ENCODE measurements around the gene CENPX. TPM values are rescaled to one million over a fixed set of nuclear protein-coding genes. Genes with fewer than 3 reads are reported as not detected.

CENPX gene
- total and polyA plus RNA-seq, 2 of the 13 experiments (the other 11 are each of a cell fraction or from before 2014, with no cell fraction given), result 92.7 to 170 TPM

DNA sequence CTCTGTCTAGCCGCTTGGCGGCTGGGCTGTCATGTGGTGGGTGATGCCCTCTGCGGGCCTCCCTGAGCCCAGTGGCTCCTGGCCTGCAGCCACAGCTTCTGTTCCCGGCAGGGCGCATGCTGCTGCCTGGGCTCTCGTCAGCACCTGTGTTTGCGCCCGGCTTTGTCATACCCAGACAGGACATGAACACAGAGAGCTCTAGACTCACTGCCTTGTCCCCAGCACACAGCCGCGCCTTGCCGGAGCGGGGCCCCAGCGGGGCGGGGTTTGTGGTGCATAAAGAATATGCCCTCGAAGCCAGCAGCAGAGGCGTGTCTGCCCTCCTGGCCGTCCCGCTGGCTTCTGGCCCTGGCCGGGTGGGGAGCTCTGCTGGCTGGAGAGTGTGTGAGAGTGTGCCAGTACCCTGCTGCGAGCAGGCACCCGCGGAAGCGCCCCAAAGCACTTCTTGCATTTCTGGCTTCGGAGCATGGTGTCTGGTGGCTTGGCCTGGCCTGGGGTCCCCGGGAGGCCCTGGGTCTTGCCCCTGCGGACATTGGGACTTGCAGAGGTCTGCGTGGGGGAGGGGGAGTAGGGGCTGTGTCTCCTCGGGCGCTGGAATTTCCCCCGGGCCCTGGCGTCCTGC, 30.9 kb downstream of the CENPX start (continued):
- no peak for TF ChIP-seq ZBTB40 (IDR thresholded peaks at IDR 0.05)
- peak; percentile 93 for TF ChIP-seq ZBTB40 (CRISPR knock-in tag; IDR thresholded peaks at IDR 0.05)
- peak; percentile 76 for TF ChIP-seq NFKBIZ (CRISPR knock-in tag; IDR thresholded peaks at IDR 0.05)
- 0 out of 2 replicates have a peak, but pooled peaks have one; percentile 65 for TF ChIP-seq ZNF672 (CRISPR knock-in tag; IDR thresholded peaks at IDR 0.05)
- TF ChIP-seq ATM (IDR thresholded peaks at IDR 0.05; ENCODE audit: borderline replicate concordance), result no peak
- TF ChIP-seq SAFB2 (CRISPR knock-in tag; IDR thresholded peaks at IDR 0.05; ENCODE audit: borderline replicate concordance, low read depth), result no peak
- TF ChIP-seq ZNF468 (CRISPR knock-in tag; IDR thresholded peaks at IDR 0.05), result 0 out of 2 replicates have a peak, but pooled peaks have one; percentile 61
- TF ChIP-seq REPIN1 (CRISPR knock-in tag; IDR thresholded peaks at IDR 0.05; ENCODE audit: borderline replicate concordance, low read depth), result peak; percentile 94; the same call in 1 of the 2 replicates
- no peak for TF ChIP-seq LCORL (IDR thresholded peaks at IDR 0.05)
- TF ChIP-seq LCORL (CRISPR knock-in tag; IDR thresholded peaks at IDR 0.05), result peak; percentile 76
- TF ChIP-seq AKAP8 (CRISPR knock-in tag; IDR thresholded peaks at IDR 0.05), result 0 out of 2 replicates have a peak, but pooled peaks have one; percentile 44
- no peak for TF ChIP-seq RFXANK (CRISPR knock-in tag; IDR thresholded peaks at IDR 0.05)
- peak; percentile 30; the same call in 1 of the 2 replicates for TF ChIP-seq ZNF326 (CRISPR knock-in tag; IDR thresholded peaks at IDR 0.05; ENCODE audit: borderline replicate concordance)
- peak; percentile 99 for TF ChIP-seq HNRNPL (IDR thresholded peaks at IDR 0.05; ENCODE audit: low read depth, low read length)
- TF ChIP-seq ZNF710 (CRISPR knock-in tag; IDR thresholded peaks at IDR 0.05; ENCODE audit: borderline replicate concordance), result peak; percentile 58
- TF ChIP-seq ZBTB43 (CRISPR knock-in tag; conservative IDR thresholded peaks at IDR 0.05), result peak; percentile 59; the same call in 1 of the 2 replicates

Data from HepG2 (cell line).